Nephron progenitor cell (in vitro differentiated cells): Measurements from ENCODE around the gene LGMN.

Experiments
- DNase-seq: peaks from one replicate; pipeline ENCODE4 v3.0.0; 2021
- H3K27ac Mint-ChIP-seq: 2 replicates; pipeline ENCODE4 v1.8.0; 2021; ENCODE audit warnings: mild to moderate bottlenecking, moderate library complexity, mixed read lengths
- H3K27me3 Mint-ChIP-seq: 2 replicates; pipeline ENCODE4 v1.8.0; 2021; ENCODE audit warnings: mild to moderate bottlenecking, low read depth, mixed read lengths; ENCODE audit not compliant: poor library complexity
- H3K36me3 Mint-ChIP-seq: 2 replicates; pipeline ENCODE4 v1.8.0; 2021; ENCODE audit warnings: low read depth, mixed read lengths
- H3K4me1 Mint-ChIP-seq: 2 replicates; pipeline ENCODE4 v1.8.0; 2021; ENCODE audit warnings: mixed read lengths
- H3K4me3 Mint-ChIP-seq: 2 replicates; pipeline ENCODE4 v1.8.0; 2021; ENCODE audit warnings: mild to moderate bottlenecking, moderate library complexity, mixed read lengths
- H3K9me3 Mint-ChIP-seq: 2 replicates; pipeline ENCODE4 v1.8.0; 2021; ENCODE audit warnings: mild to moderate bottlenecking, moderate library complexity, mixed read lengths
- CTCF ChIP-seq: fragments of 200-600 bp; sonication (generic); IDR thresholded peaks from 2 replicates; pipeline ENCODE4 v1.5.0; 2021; ENCODE audit warnings: antibody characterized with exemption

LGMN gene

GRCh38 chr14:92734618-92735017, 13.8 kb downstream of the LGMN start:
- no peak for TF ChIP-seq CTCF
- Mint-ChIP-seq H3K27ac (no peak overlapping the region), H3K4me1 (peaks cover 16% of the 10 kb centered on the region), H3K4me3 (no peak overlapping the region), H3K27me3 (no peaks in the 10 kb centered on the region), H3K36me3 (peaks cover 37% of the 10 kb centered on the region), H3K9me3 (peaks cover 19% of the 10 kb centered on the region)
- DNase-seq: no peak

- no peak for DNase-seq
- Mint-ChIP-seq H3K27ac (no peak overlapping the region), H3K36me3 (peaks cover 31% of the 10 kb centered on the region), H3K4me1 (peaks cover 16% of the 10 kb centered on the region), H3K9me3 (peaks cover 15% of the 10 kb centered on the region), H3K4me3 (no peak overlapping the region), H3K27me3 (no peaks in the 10 kb centered on the region)
- TF ChIP-seq CTCF: no peak
Measured at GRCh38 chr14:92733007-92733406, 15.4 kb downstream of the LGMN start.

- no peak for DNase-seq
- Mint-ChIP-seq H3K27me3 (no peaks in the 10 kb centered on the region), H3K36me3 (peaks cover 42% of the 10 kb centered on the region), H3K4me3 (no peak overlapping the region), H3K9me3 (peaks cover 18% of the 10 kb centered on the region), H3K27ac (no peak overlapping the region), H3K4me1 (peaks cover 3% of the 10 kb centered on the region)
- TF ChIP-seq CTCF: no peak
Measured at GRCh38 chr14:92731622-92732115, 16.8 kb downstream of the LGMN start.

- Mint-ChIP-seq H3K4me3 (no peak overlapping the region), H3K27me3 (no peaks in the 10 kb centered on the region), H3K9me3 (peaks cover 19% of the 10 kb centered on the region), H3K27ac (peak overlapping the region; percentile 77), H3K4me1 (no peaks in the 10 kb centered on the region), H3K36me3 (peaks cover 53% of the 10 kb centered on the region)
- no peak for TF ChIP-seq CTCF
- DNase-seq: no peak
Measured at GRCh38 chr14:92729634-92730358, 18.6 kb downstream of the LGMN start.

GRCh38 chr14:92728759-92729364, 19.6 kb downstream of the LGMN start:
- Mint-ChIP-seq H3K4me1 (no peaks in the 10 kb centered on the region), H3K9me3 (peaks cover 19% of the 10 kb centered on the region), H3K4me3 (no peak overlapping the region), H3K36me3 (peaks cover 62% of the 10 kb centered on the region), H3K27ac (no peak overlapping the region), H3K27me3 (no peaks in the 10 kb centered on the region)
- no peak for DNase-seq
- no peak for TF ChIP-seq CTCF

- H3K9me3 Mint-ChIP-seq: peaks cover 17% of the 10 kb centered on the region
- H3K4me1 Mint-ChIP-seq: no peaks in the 10 kb centered on the region
- H3K27me3 Mint-ChIP-seq: peaks cover 5% of the 10 kb centered on the region
- no peak for DNase-seq
- peaks cover 62% of the 10 kb centered on the region for H3K36me3 Mint-ChIP-seq
- TF ChIP-seq CTCF: no peak
- H3K4me3 Mint-ChIP-seq: no peak overlapping the region
- H3K27ac Mint-ChIP-seq: no peak overlapping the region
Measured at GRCh38 chr14:92726933-92727262, 21.5 kb downstream of the LGMN start.
